Measurements from ENCODE around the gene CRK.

DNA sequence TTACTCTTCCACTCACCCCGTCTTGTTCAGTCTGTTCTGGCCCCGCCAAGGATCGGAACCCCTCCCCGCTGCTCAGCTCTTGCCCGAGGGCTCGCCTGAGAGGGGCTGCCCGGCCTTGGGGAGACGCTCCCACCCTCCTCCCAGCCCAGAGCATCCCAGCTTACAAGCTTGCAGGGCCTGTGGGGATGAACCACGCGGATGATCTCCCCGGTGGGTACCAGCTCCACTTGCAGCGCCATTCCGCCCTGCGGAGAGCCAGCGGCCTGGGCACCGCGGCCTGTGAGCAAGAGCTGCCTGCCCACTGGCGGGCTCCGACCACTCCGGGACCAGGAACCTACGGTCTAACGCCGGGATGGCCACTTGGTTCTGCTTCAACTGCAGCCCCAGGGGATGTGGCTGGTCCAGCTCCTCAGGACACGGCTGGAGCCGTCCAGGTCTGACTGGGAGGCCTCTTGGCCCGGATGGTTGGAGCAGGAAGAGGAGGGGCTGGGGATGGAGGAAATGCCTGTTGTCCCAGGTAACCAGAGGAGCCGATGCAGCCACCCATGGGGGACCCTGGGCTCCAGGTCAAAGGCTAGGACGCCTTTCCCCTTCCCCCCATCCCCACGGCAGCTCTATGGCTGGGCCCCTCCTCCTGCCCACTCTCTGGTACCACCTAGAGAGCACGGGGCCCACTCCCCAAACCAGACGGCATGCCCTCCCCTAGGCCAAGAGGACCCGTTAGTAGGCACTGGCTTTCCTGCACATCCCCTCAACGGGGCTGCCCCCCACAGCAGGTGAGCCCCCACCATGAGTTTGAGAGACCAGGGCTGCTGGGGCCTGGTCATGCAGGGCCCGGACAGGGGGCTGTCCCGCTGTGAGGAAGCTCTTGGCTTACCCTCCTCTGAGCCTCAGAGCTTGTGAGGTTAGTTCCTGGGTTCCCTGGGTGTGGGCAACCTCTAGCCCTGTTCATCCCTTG is 36.5 kb upstream of the CRK start, which contains the start of gene MYO1C:
- TF ChIP-seq MAX (IDR thresholded peaks at IDR 0.05; ENCODE audit: low read depth, low read length): no peak
- no peak for TF ChIP-seq POLR2A (IDR thresholded peaks at IDR 0.05; ENCODE audit: extremely low read depth, insufficient read length)
- TF ChIP-seq, protein P1, sequence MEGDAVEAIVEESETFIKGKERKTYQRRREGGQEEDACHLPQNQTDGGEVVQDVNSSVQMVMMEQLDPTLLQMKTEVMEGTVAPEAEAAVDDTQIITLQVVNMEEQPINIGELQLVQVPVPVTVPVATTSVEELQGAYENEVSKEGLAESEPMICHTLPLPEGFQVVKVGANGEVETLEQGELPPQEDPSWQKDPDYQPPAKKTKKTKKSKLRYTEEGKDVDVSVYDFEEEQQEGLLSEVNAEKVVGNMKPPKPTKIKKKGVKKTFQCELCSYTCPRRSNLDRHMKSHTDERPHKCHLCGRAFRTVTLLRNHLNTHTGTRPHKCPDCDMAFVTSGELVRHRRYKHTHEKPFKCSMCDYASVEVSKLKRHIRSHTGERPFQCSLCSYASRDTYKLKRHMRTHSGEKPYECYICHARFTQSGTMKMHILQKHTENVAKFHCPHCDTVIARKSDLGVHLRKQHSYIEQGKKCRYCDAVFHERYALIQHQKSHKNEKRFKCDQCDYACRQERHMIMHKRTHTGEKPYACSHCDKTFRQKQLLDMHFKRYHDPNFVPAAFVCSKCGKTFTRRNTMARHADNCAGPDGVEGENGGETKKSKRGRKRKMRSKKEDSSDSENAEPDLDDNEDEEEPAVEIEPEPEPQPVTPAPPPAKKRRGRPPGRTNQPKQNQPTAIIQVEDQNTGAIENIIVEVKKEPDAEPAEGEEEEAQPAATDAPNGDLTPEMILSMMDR (IDR thresholded peaks at IDR 0.05; ENCODE audit: low read depth, low read length): no peak
- TF ChIP-seq MYC (IDR thresholded peaks at IDR 0.05; ENCODE audit: low read depth, low read length): no peak

Data from NB4 (cell line).